Body of pancreas (tissue), 4 donors: Measurements from ENCODE around the gene PRKG1.

Source experiments
- CTCF ChIP-seq, 7 experiments: fragments of 450-650 bp in 4 of 7; fragments of 200-600 bp in 3 of 7; sonication (generic) in 3 of 7; IDR thresholded peaks; one replicate each; pipeline ENCODE4 v1.5.1; 2016 to 2019; ENCODE audit warnings: antibody characterized with exemption in 7 of 7
- POLR2A ChIP-seq, 3 donors: fragments of 450-650 bp; IDR thresholded peaks; one replicate each; pipeline ENCODE4 v1.6.1; 2016; ENCODE audit warnings: antibody characterized with exemption in 3 of 3, mild to moderate bottlenecking in 2 of 3

GRCh38 chr10:51246156-51246555 lies 171.9 kb downstream of the PRKG1 start:
- no peak for TF ChIP-seq CTCF (IDR thresholded peaks at IDR 0.05)
- no peak for TF ChIP-seq POLR2A (IDR thresholded peaks at IDR 0.05)
